AML-193 (cell line): Measurements from ENCODE around the gene ATP23.

Experiments used
- DNase-seq, 2 experiments: peaks; one replicate each; lab custom pipeline; 2025; lab: John Stamatoyannopoulos, UW

The ATP23 gene

GRCh38 chr12:57908511-57908910 lies 32.9 kb upstream of the ATP23 start:
- no peak for DNase-seq

- DNase-seq = no peak
These were observed 32.3 kb upstream of the ATP23 start for GRCh38 chr12:57909056-57909455.

- DNase-seq = no peak
These were observed 31.8 kb upstream of the ATP23 start for GRCh38 chr12:57909611-57910010.

- DNase-seq = no peak
These were observed 23.2 kb upstream of the ATP23 start for GRCh38 chr12:57918147-57918546.

- no peak for DNase-seq
These were observed 14.3 kb upstream of the ATP23 start for GRCh38 chr12:57927086-57927485.

GRCh38 chr12:57929092-57929830 lies 12.1 kb upstream of the ATP23 start:
- no peak for DNase-seq

- DNase-seq = peak; percentile 18 to 32
These were observed 6.5 kb upstream of the ATP23 start for GRCh38 chr12:57934819-57935218.

- DNase-seq = no peak
These were observed 6.0 kb upstream of the ATP23 start for GRCh38 chr12:57935331-57935730.

- peak; percentile 95 to 98 for DNase-seq
These were observed 5.4 kb upstream of the ATP23 start for GRCh38 chr12:57935839-57936512.

- DNase-seq = no peak
These were observed 4.9 kb upstream of the ATP23 start for GRCh38 chr12:57936513-57936883.

GRCh38 chr12:57939291-57939690 lies 2.1 kb upstream of the ATP23 start:
- peak; percentile 82 to 86 for DNase-seq

GRCh38 chr12:57940052-57940914 lies 1.1 kb upstream of the ATP23 start:
- DNase-seq = no peak

GRCh38 chr12:57940915-57941164 lies 527 bp upstream of the ATP23 start:
- DNase-seq = no peak

- DNase-seq = no peak
These were observed 2.2 kb downstream of the ATP23 start for GRCh38 chr12:57943438-57944080.

- DNase-seq = no peak
These were observed 3.1 kb downstream of the ATP23 start for GRCh38 chr12:57944313-57945023.

GRCh38 chr12:57952766-57953165 lies 11.4 kb downstream of the ATP23 start:
- DNase-seq = no peak

GRCh38 chr12:57954768-57955167 lies 13.4 kb downstream of the ATP23 start:
- no peak for DNase-seq

GRCh38 chr12:57958061-57958657 lies 16.8 kb downstream of the ATP23 start:
- no peak for DNase-seq

- no peak for DNase-seq
These were observed 23.1 kb downstream of the ATP23 start for GRCh38 chr12:57964421-57964820.

GRCh38 chr12:57965766-57966165 lies 24.4 kb downstream of the ATP23 start:
- DNase-seq = no peak

GRCh38 chr12:57966536-57966935 lies 25.2 kb downstream of the ATP23 start:
- no peak for DNase-seq
